Activated T-cell treated with anti-CD3 and anti-CD28 coated beads, Interleukin-2, amount 50 U/mL, for 4 hours (primary cell): ENCODE results near the gene NOS1AP. TPM values are rescaled to one million over a fixed set of nuclear protein-coding genes. Genes with fewer than 3 reads are reported as not detected.

Experiments used
- ATAC-seq, 2 donors: fragments of 200-7000 bp; cut with Tn5 transposase; one replicate each; pipeline ENCODE4 v1.10.0; 2021
- DNase-seq: peaks from one replicate; pipeline ENCODE4 v3.0.0-alpha.2; 2020
- H3K27me3 Mint-ChIP-seq: one replicate; pipeline ENCODE4 v1.8.0; 2021; ENCODE audit warnings: low read depth, mixed read lengths
- H3K36me3 Mint-ChIP-seq: one replicate; pipeline ENCODE4 v1.8.0; 2022; ENCODE audit warnings: mixed read lengths; ENCODE audit not compliant: insufficient read depth
- H3K4me1 Mint-ChIP-seq: one replicate; pipeline ENCODE4 v1.8.0; 2021; ENCODE audit warnings: low read depth, mixed read lengths
- H3K4me3 Mint-ChIP-seq: one replicate; pipeline ENCODE4 v1.8.0; 2021; ENCODE audit warnings: mild to moderate bottlenecking, moderate library complexity, mixed read lengths
- H3K9me3 Mint-ChIP-seq: one replicate; pipeline ENCODE4 v1.8.0; 2021; ENCODE audit warnings: mixed read lengths
- total RNA-seq, 3 donors: library from RNA; stranded (reverse); gene quantifications; one replicate each; pipeline ENCODE4 v1.2.1, GENCODE V29; 2021

The NOS1AP gene
- total RNA-seq, 3 donors from 2014 or later = 0.05 to 0.37 (median 0.13) TPM

- Mint-ChIP-seq H3K27me3 (peaks cover 41% of the 10 kb centered on the region), H3K9me3 (no peaks in the 10 kb centered on the region), H3K4me1 (no peaks in the 10 kb centered on the region), H3K4me3 (no peak overlapping the region), H3K36me3 (no peaks in the 10 kb centered on the region)
- no peak for ATAC-seq
- no peak for DNase-seq
These were observed 59.3 kb downstream of the NOS1AP start for GRCh38 chr1:162128693-162129356.

GRCh38 chr1:162130308-162130707, 60.8 kb downstream of the NOS1AP start:
- ATAC-seq (no peak), DNase-seq (no peak)
- Mint-ChIP-seq H3K27me3 (peaks cover 43% of the 10 kb centered on the region), H3K36me3 (no peaks in the 10 kb centered on the region), H3K4me3 (no peak overlapping the region), H3K4me1 (no peaks in the 10 kb centered on the region), H3K9me3 (no peaks in the 10 kb centered on the region)

- Mint-ChIP-seq H3K27me3 (peaks cover 39% of the 10 kb centered on the region), H3K9me3 (no peaks in the 10 kb centered on the region), H3K4me3 (no peak overlapping the region), H3K36me3 (no peaks in the 10 kb centered on the region), H3K4me1 (no peaks in the 10 kb centered on the region)
- DNase-seq (no peak), ATAC-seq (no peak)
These were observed 62.2 kb downstream of the NOS1AP start for GRCh38 chr1:162131400-162132321.

- Mint-ChIP-seq H3K4me1 (no peaks in the 10 kb centered on the region), H3K36me3 (no peaks in the 10 kb centered on the region), H3K27me3 (peaks cover 40% of the 10 kb centered on the region), H3K4me3 (no peak overlapping the region), H3K9me3 (no peaks in the 10 kb centered on the region)
- ATAC-seq (no peak), DNase-seq (no peak)
These were observed 64.1 kb downstream of the NOS1AP start for GRCh38 chr1:162133566-162133965.

- ATAC-seq (no peak), DNase-seq (no peak)
- Mint-ChIP-seq H3K9me3 (no peaks in the 10 kb centered on the region), H3K4me1 (no peaks in the 10 kb centered on the region), H3K27me3 (peaks cover 34% of the 10 kb centered on the region), H3K36me3 (no peaks in the 10 kb centered on the region), H3K4me3 (no peak overlapping the region)
These were observed 65.2 kb downstream of the NOS1AP start for GRCh38 chr1:162134646-162135045.

- Mint-ChIP-seq H3K9me3 (no peaks in the 10 kb centered on the region), H3K4me3 (no peak overlapping the region), H3K36me3 (no peaks in the 10 kb centered on the region), H3K4me1 (no peaks in the 10 kb centered on the region), H3K27me3 (peaks cover 28% of the 10 kb centered on the region)
- ATAC-seq = no peak
- DNase-seq = no peak
These were observed 65.8 kb downstream of the NOS1AP start for GRCh38 chr1:162135271-162135775.

- DNase-seq (no peak), ATAC-seq (no peak)
- peaks cover 28% of the 10 kb centered on the region for H3K27me3 Mint-ChIP-seq
- H3K36me3 Mint-ChIP-seq = no peaks in the 10 kb centered on the region
- no peak overlapping the region for H3K4me3 Mint-ChIP-seq
- H3K4me1 Mint-ChIP-seq = no peaks in the 10 kb centered on the region
- H3K9me3 Mint-ChIP-seq = no peaks in the 10 kb centered on the region
These were observed 67.3 kb downstream of the NOS1AP start for GRCh38 chr1:162136760-162137159.

- no peak for DNase-seq
- ATAC-seq = no peak
- no peak overlapping the region for H3K4me3 Mint-ChIP-seq
- no peaks in the 10 kb centered on the region for H3K9me3 Mint-ChIP-seq
- no peaks in the 10 kb centered on the region for H3K36me3 Mint-ChIP-seq
- peaks cover 28% of the 10 kb centered on the region for H3K27me3 Mint-ChIP-seq
- no peaks in the 10 kb centered on the region for H3K4me1 Mint-ChIP-seq
These were observed 67.9 kb downstream of the NOS1AP start for GRCh38 chr1:162137179-162137960.

- Mint-ChIP-seq H3K36me3 (no peaks in the 10 kb centered on the region), H3K9me3 (no peaks in the 10 kb centered on the region), H3K4me1 (no peaks in the 10 kb centered on the region), H3K4me3 (no peak overlapping the region), H3K27me3 (peaks cover 26% of the 10 kb centered on the region)
- ATAC-seq = no peak
- DNase-seq = no peak
These were observed 68.6 kb downstream of the NOS1AP start for GRCh38 chr1:162138112-162138511.

- H3K27me3 Mint-ChIP-seq = peaks cover 26% of the 10 kb centered on the region
- H3K36me3 Mint-ChIP-seq = no peaks in the 10 kb centered on the region
- H3K4me1 Mint-ChIP-seq = no peaks in the 10 kb centered on the region
- no peaks in the 10 kb centered on the region for H3K9me3 Mint-ChIP-seq
- no peak for DNase-seq
- ATAC-seq = no peak
- no peak overlapping the region for H3K4me3 Mint-ChIP-seq
These were observed 69.2 kb downstream of the NOS1AP start for GRCh38 chr1:162138599-162139181.

GRCh38 chr1:162139211-162139610, 69.7 kb downstream of the NOS1AP start:
- ATAC-seq (no peak), DNase-seq (no peak)
- Mint-ChIP-seq H3K4me1 (no peaks in the 10 kb centered on the region), H3K9me3 (no peaks in the 10 kb centered on the region), H3K4me3 (no peak overlapping the region), H3K27me3 (peaks cover 25% of the 10 kb centered on the region), H3K36me3 (no peaks in the 10 kb centered on the region)

- Mint-ChIP-seq H3K36me3 (no peaks in the 10 kb centered on the region), H3K4me1 (no peaks in the 10 kb centered on the region), H3K9me3 (no peaks in the 10 kb centered on the region), H3K4me3 (no peak overlapping the region), H3K27me3 (peaks cover 20% of the 10 kb centered on the region)
- ATAC-seq = no peak
- no peak for DNase-seq
These were observed 72.0 kb downstream of the NOS1AP start for GRCh38 chr1:162141281-162142054.

GRCh38 chr1:162142968-162143367, 73.5 kb downstream of the NOS1AP start:
- ATAC-seq (no peak), DNase-seq (no peak)
- Mint-ChIP-seq H3K4me1 (no peaks in the 10 kb centered on the region), H3K9me3 (no peaks in the 10 kb centered on the region), H3K27me3 (peaks cover 20% of the 10 kb centered on the region), H3K4me3 (no peak overlapping the region), H3K36me3 (no peaks in the 10 kb centered on the region)
